Measurements from ENCODE around the gene MAP2. TPM values are rescaled to one million over a fixed set of nuclear protein-coding genes. Genes with fewer than 3 reads are reported as not detected.

The MAP2 gene
- total and polyA plus RNA-seq, 2 donors (not counting 1 experiment from before 2014, with no cell fraction given): 1.8 to 3.0 TPM

GRCh38 chr2:209413311-209414014 lies 10.4 kb upstream of the MAP2 start:
- no peak for DNase-seq
- Histone ChIP-seq H4K20me1 (ENCODE audit: control insufficient read depth, insufficient read depth, low read length, poor library complexity, severe bottlenecking) (no peaks in the 10 kb centered on the region), H3K36me3 (replicated peaks in 1 of 2; ENCODE audit: control extremely low read depth in 1 of 2, control insufficient read depth in 1 of 2, extremely low read depth in 1 of 2, insufficient read depth in 2 of 2, low read length in 1 of 2) (no peaks in the 10 kb centered on the region), H3K27me3 (replicated peaks in 1 of 4; ENCODE audit: control extremely low read depth in 1 of 4, control insufficient read depth in 3 of 4, insufficient read depth in 4 of 4, low read length in 3 of 4) (peaks cover 0 to 3% (median 0%) of the 10 kb centered on the region in 4 experiments), H3K9ac (ENCODE audit: low read length) (no peak overlapping the region), H3K9me3 (ENCODE audit: control extremely low read depth in 1 of 3, control insufficient read depth in 2 of 3, insufficient read depth in 1 of 3, low read length in 2 of 3) (peaks cover 0 to 8% (median 3%) of the 10 kb centered on the region in 3 donors), H3K79me2 (ENCODE audit: control insufficient read depth, insufficient read depth, low read length) (no peaks in the 10 kb centered on the region), H3K4me3 (ENCODE audit: control extremely low read depth in 1 of 5, extremely low read depth in 1 of 5, insufficient read depth in 1 of 5, low read depth in 2 of 5, low read length in 4 of 5) (no peak overlapping the region), H3K4me2 (replicated peaks; ENCODE audit: low read depth, low read length, poor library complexity, severe bottlenecking) (no peak overlapping the region), H3K27ac (ENCODE audit: low read length in 2 of 2) (no peak overlapping the region), H2AFZ (ENCODE audit: insufficient read depth, low read depth, low read length, poor library complexity, severe bottlenecking) (no peak overlapping the region), H3K4me1 (ENCODE audit: control insufficient read depth in 2 of 2, insufficient read depth in 2 of 2, low read length in 2 of 2) (no peaks in the 10 kb centered on the region)
- CTCF ChIA-PET: no interaction called here
- Mint-ChIP-seq H3K27me3 (peaks cover 7% of the 10 kb centered on the region), H3K4me1 (no peaks in the 10 kb centered on the region), H3K4me3 (no peak overlapping the region), H3K9me3 (ENCODE audit: insufficient read depth) (peaks cover 3% of the 10 kb centered on the region), H3K27ac (no peak overlapping the region)
- TF ChIP-seq EZH2 (IDR thresholded peaks at IDR 0.05; ENCODE audit: borderline replicate concordance, insufficient read depth, low read depth, low read length, poor library complexity, severe bottlenecking): no peak
- TF ChIP-seq CTCF (IDR thresholded peaks at IDR 0.05): no peak
- intact Hi-C loops (cut with micrococcal nuclease): no loop called here
- no peak for ATAC-seq (ENCODE audit: low read depth)
- WGBS (ENCODE audit: insufficient coverage): no CpG with 5 or more reads among the region's 1 CpG
- POLR2A ChIA-PET: no interaction called here

- no peak overlapping the region for H2AFZ ChIP-seq (ENCODE audit: insufficient read depth, low read depth, low read length, poor library complexity, severe bottlenecking)
- CTCF ChIA-PET: no interaction called here
These were observed 6.9 kb upstream of the MAP2 start for GRCh38 chr2:209416913-209417312.

More at GRCh38 chr2:209416913-209417312, 6.9 kb upstream of the MAP2 start:
- H3K9ac ChIP-seq (ENCODE audit: low read length): no peak overlapping the region
- H3K27me3 ChIP-seq (replicated peaks in 1 of 4; ENCODE audit: control extremely low read depth in 1 of 4, control insufficient read depth in 3 of 4, insufficient read depth in 4 of 4, low read length in 3 of 4): peaks cover 0 to 5% (median 0%) of the 10 kb centered on the region in 4 experiments
- H3K4me3 Mint-ChIP-seq: no peak overlapping the region
- TF ChIP-seq EZH2 (IDR thresholded peaks at IDR 0.05; ENCODE audit: borderline replicate concordance, insufficient read depth, low read depth, low read length, poor library complexity, severe bottlenecking): no peak
- TF ChIP-seq CTCF (IDR thresholded peaks at IDR 0.05): no peak
- intact Hi-C loops (cut with micrococcal nuclease): no loop called here
- H3K36me3 ChIP-seq (replicated peaks in 1 of 2; ENCODE audit: control extremely low read depth in 1 of 2, control insufficient read depth in 1 of 2, extremely low read depth in 1 of 2, insufficient read depth in 2 of 2, low read length in 1 of 2): no peaks in the 10 kb centered on the region
- no peaks in the 10 kb centered on the region for H3K4me1 ChIP-seq (ENCODE audit: control insufficient read depth in 2 of 2, insufficient read depth in 2 of 2, low read length in 2 of 2)
- H3K27ac ChIP-seq (ENCODE audit: low read length in 2 of 2): no peak overlapping the region
- DNase-seq (no peak), ATAC-seq (ENCODE audit: low read depth) (no peak)
- H3K9me3 Mint-ChIP-seq (ENCODE audit: insufficient read depth): peaks cover 3% of the 10 kb centered on the region
- no peaks in the 10 kb centered on the region for H3K79me2 ChIP-seq (ENCODE audit: control insufficient read depth, insufficient read depth, low read length)
- no peaks in the 10 kb centered on the region for H3K4me1 Mint-ChIP-seq
- POLR2A ChIA-PET: no interaction called here
- H3K27me3 Mint-ChIP-seq: peaks cover 16% of the 10 kb centered on the region
- no peaks in the 10 kb centered on the region for H4K20me1 ChIP-seq (ENCODE audit: control insufficient read depth, insufficient read depth, low read length, poor library complexity, severe bottlenecking)
- no peak overlapping the region for H3K27ac Mint-ChIP-seq
- H3K4me2 ChIP-seq (replicated peaks; ENCODE audit: low read depth, low read length, poor library complexity, severe bottlenecking): no peak overlapping the region
- H3K4me3 ChIP-seq (ENCODE audit: control extremely low read depth in 1 of 5, extremely low read depth in 1 of 5, insufficient read depth in 1 of 5, low read depth in 2 of 5, low read length in 4 of 5): no peak overlapping the region
- peaks cover 0 to 8% (median 1%) of the 10 kb centered on the region in 3 donors for H3K9me3 ChIP-seq (ENCODE audit: control extremely low read depth in 1 of 3, control insufficient read depth in 2 of 3, insufficient read depth in 1 of 3, low read length in 2 of 3)

Data from B cell (primary cell).